Left ventricle myocardium inferior (tissue), 1 donor: ENCODE data around the gene ACTR3C. TPM values are rescaled to one million over a fixed set of nuclear protein-coding genes. Genes with fewer than 3 reads are reported as not detected.

ENCODE experiments used
- DNase-seq: peaks from one replicate; pipeline ENCODE4 v3.0.0-alpha.2; 2020
- H3K27ac ChIP-seq: fragments of 200-600 bp; replicated peaks from 2 replicates; pipeline ENCODE4 v1.8.0; 2021
- H3K27me3 ChIP-seq: fragments of 200-600 bp; 2 replicates; pipeline ENCODE4 v1.8.0; 2021; ENCODE audit warnings: low read depth
- H3K36me3 ChIP-seq: fragments of 200-600 bp; 2 replicates; pipeline ENCODE4 v1.8.0; 2021
- H3K4me1 ChIP-seq: fragments of 200-600 bp; 2 replicates; pipeline ENCODE4 v1.8.0; 2021
- H3K4me3 ChIP-seq: fragments of 200-600 bp; 2 replicates; pipeline ENCODE4 v1.8.0; 2021; ENCODE audit warnings: mild to moderate bottlenecking, moderate library complexity
- H3K9me3 ChIP-seq: fragments of 200-600 bp; replicated peaks from 2 replicates; pipeline ENCODE4 v1.8.0; 2021
- intact Hi-C: fragments of 100-400 bp; cut with micrococcal nuclease; formaldehyde crosslinking; loops from one replicate; pipeline ENCODE4 v1.11.0; 2022
- total RNA-seq: library from RNA; stranded (reverse); fragmentation: NEBNext Ultra II Directional; extraction: Animal tissue kit (Norgen Biotek cat#: 25700); gene quantifications from one replicate; pipeline ENCODE4 v1.2.1, GENCODE V29; 2021
- TF ChIP-seq, protein P1 (sequence below): fragments of 200-600 bp; IDR thresholded peaks from 2 replicates; pipeline ENCODE4 v1.8.0; 2021; ENCODE audit warnings: antibody characterized with exemption, mild to moderate bottlenecking, borderline replicate concordance
- donor health status: DM: no; HTN: yes; CAD: no; lungs with severe emphysema.

ACTR3C gene
- total RNA-seq, 1 donor from 2014 or later = 5.1 TPM

GRCh38 chr7:150329331-150330120 is 6.2 kb upstream of the ACTR3C start:
- TF ChIP-seq, protein P1, sequence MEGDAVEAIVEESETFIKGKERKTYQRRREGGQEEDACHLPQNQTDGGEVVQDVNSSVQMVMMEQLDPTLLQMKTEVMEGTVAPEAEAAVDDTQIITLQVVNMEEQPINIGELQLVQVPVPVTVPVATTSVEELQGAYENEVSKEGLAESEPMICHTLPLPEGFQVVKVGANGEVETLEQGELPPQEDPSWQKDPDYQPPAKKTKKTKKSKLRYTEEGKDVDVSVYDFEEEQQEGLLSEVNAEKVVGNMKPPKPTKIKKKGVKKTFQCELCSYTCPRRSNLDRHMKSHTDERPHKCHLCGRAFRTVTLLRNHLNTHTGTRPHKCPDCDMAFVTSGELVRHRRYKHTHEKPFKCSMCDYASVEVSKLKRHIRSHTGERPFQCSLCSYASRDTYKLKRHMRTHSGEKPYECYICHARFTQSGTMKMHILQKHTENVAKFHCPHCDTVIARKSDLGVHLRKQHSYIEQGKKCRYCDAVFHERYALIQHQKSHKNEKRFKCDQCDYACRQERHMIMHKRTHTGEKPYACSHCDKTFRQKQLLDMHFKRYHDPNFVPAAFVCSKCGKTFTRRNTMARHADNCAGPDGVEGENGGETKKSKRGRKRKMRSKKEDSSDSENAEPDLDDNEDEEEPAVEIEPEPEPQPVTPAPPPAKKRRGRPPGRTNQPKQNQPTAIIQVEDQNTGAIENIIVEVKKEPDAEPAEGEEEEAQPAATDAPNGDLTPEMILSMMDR = no peak
- no peak overlapping the region for H3K27ac ChIP-seq
- H3K27me3 ChIP-seq = peaks cover under 1% of the 10 kb centered on the region
- no peak for DNase-seq
- no peaks in the 10 kb centered on the region for H3K9me3 ChIP-seq
- intact Hi-C loops = no loop called here
- peaks cover 5% of the 10 kb centered on the region for H3K36me3 ChIP-seq
- peaks cover 2% of the 10 kb centered on the region for H3K4me1 ChIP-seq
- no peak overlapping the region for H3K4me3 ChIP-seq

- intact Hi-C loops = no loop called here
- H3K4me1 ChIP-seq = peaks cover 22% of the 10 kb centered on the region
- no peaks in the 10 kb centered on the region for H3K9me3 ChIP-seq
- no peak overlapping the region for H3K4me3 ChIP-seq
- TF ChIP-seq, protein P1 = no peak
- no peak for DNase-seq
- peaks cover 5% of the 10 kb centered on the region for H3K36me3 ChIP-seq
- no peak overlapping the region for H3K27ac ChIP-seq
- H3K27me3 ChIP-seq = peaks cover 23% of the 10 kb centered on the region
Observed at GRCh38 chr7:150327308-150327707, 4.0 kb upstream of the ACTR3C start.

DNA sequence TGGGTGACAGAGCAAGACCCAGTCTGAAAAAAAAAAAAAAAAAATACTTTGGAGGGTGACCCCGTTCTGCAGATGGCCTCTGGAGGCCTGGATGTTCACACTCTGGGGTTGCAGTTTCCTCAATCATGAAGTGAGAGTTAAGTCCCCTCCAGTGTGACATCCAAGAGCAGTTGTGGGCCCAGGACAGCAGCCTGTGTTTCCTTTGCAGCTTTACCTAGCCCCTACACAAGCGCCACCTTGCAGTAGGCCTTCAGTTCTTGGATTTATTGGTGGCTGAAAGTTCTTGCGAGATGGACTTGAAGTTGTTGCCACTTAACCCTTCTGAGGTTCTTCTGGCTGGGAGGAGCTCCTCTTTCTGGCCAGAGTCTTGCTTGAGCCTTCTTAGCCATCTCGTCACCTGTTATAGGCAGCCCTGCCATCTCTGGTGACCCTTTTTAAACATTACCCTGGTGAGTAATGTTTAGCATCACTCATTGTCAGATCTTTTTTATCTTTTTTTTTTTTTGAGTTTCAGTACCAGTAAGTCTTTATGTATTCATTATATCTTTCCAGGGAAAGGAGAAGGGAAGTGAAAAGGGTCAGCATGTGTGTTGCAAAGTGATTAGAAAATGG is 3.4 kb upstream of the ACTR3C start:
- Histone ChIP-seq H3K27me3 (peaks cover 23% of the 10 kb centered on the region), H3K4me3 (no peak overlapping the region), H3K36me3 (peaks cover 5% of the 10 kb centered on the region), H3K4me1 (peaks cover 26% of the 10 kb centered on the region), H3K27ac (no peak overlapping the region), H3K9me3 (no peaks in the 10 kb centered on the region)
- no peak for DNase-seq
- intact Hi-C loops = no loop called here
- TF ChIP-seq, protein P1 = no peak

GRCh38 chr7:150325901-150326300 is 2.6 kb upstream of the ACTR3C start:
- Histone ChIP-seq H3K36me3 (peaks cover 5% of the 10 kb centered on the region), H3K4me1 (peaks cover 26% of the 10 kb centered on the region), H3K9me3 (no peaks in the 10 kb centered on the region), H3K27me3 (peaks cover 23% of the 10 kb centered on the region), H3K27ac (no peak overlapping the region), H3K4me3 (no peak overlapping the region)
- TF ChIP-seq, protein P1 = no peak
- intact Hi-C loops = no loop called here
- DNase-seq = no peak

DNA sequence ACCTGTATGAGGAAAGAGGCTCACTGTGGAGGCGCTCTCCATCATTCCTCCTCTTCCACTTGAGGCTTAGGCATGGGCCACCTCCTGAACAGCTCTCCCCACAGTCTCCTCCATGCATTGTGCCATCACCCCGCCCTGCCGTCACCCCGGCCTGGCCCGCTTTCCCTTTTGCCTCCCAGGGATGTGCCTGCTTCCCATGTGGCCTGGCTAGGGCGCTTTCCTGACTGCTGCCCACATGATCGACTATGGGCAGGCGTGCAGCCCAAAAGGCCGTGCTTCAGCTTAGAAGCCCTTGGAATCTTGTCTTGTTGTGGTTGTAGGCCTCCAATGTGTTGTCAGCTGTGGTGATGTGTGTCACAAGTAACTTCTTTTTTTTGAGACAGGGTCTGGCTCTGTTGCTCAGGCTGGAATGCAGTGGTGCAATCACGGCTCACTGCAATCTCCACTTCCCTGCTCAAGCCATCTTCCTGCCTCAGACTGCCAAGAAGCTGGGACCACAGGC is 1.8 kb upstream of the ACTR3C start:
- TF ChIP-seq, protein P1 = no peak
- peaks cover 5% of the 10 kb centered on the region for H3K36me3 ChIP-seq
- no peak for DNase-seq
- no peak overlapping the region for H3K4me3 ChIP-seq
- no peaks in the 10 kb centered on the region for H3K9me3 ChIP-seq
- no peak overlapping the region for H3K27ac ChIP-seq
- H3K27me3 ChIP-seq = peaks cover 23% of the 10 kb centered on the region
- intact Hi-C loops = no loop called here
- peaks cover 26% of the 10 kb centered on the region for H3K4me1 ChIP-seq
